Measurements from ENCODE around the gene DDX1. TPM values are rescaled to one million over a fixed set of nuclear protein-coding genes. Genes with fewer than 3 reads are reported as not detected.

The DDX1 gene
- total and polyA plus RNA-seq, 9 of the 15 experiments (the other 6 are each of a cell fraction or from before 2014, with no cell fraction given) = 116 to 277 (median 232) TPM

- TF ChIP-seq TFAP4 (CRISPR knock-in tag; IDR thresholded peaks at IDR 0.05; ENCODE audit: borderline replicate concordance) = no peak
- TF ChIP-seq E2F4 (CRISPR knock-in tag; IDR thresholded peaks at IDR 0.05; ENCODE audit: low read depth) = no peak
- no peak for TF ChIP-seq ZNF717 (CRISPR knock-in tag; IDR thresholded peaks at IDR 0.05)
- TF ChIP-seq DMBX1 (CRISPR knock-in tag; IDR thresholded peaks at IDR 0.05; ENCODE audit: borderline replicate concordance) = no peak
- no peak for TF ChIP-seq ARID2 (IDR thresholded peaks at IDR 0.05)
- TF ChIP-seq CHD4 (IDR thresholded peaks at IDR 0.05; ENCODE audit: insufficient read depth, insufficient replicate concordance, low read depth, low read length, poor library complexity, severe bottlenecking) = no peak
- TF ChIP-seq ZNF263 (CRISPR knock-in tag; IDR thresholded peaks at IDR 0.05; ENCODE audit: borderline replicate concordance) = peak; percentile 11; the same call in 1 of the 2 replicates
- TF ChIP-seq NFE2L1 (tag; IDR thresholded peaks at IDR 0.05; ENCODE audit: borderline replicate concordance, low read depth) = no peak
- no peak for TF ChIP-seq KDM2B (CRISPR knock-in tag; IDR thresholded peaks at IDR 0.05)
- no peak for TF ChIP-seq CBFB (CRISPR knock-in tag; IDR thresholded peaks at IDR 0.05)
- TF ChIP-seq FOXO4 (CRISPR knock-in tag; IDR thresholded peaks at IDR 0.05) = no peak
- no peak for TF ChIP-seq ZBTB34 (CRISPR knock-in tag; IDR thresholded peaks at IDR 0.05)
Observed at GRCh38 chr2:15561574-15562344, 29.9 kb upstream of the DDX1 start (continued).

Measured in K562 (cell line).